Germinal center (tissue), 1 donor: ENCODE data around the gene ZNRF3.
A peak's percentile ranks its signal among the peaks of the same experiment; 100 is the strongest.
"Not testable (repeated sequence)": the region's sequence is repeated elsewhere in the genome, so short reads cannot be mapped to it uniquely, and the experiment has no call there.

Experiments
- DNase-seq: peaks from one replicate; pipeline ENCODE4 v3.0.0; 2012; ENCODE audit warnings: mixed read lengths, low spot score

The ZNRF3 gene

DNA sequence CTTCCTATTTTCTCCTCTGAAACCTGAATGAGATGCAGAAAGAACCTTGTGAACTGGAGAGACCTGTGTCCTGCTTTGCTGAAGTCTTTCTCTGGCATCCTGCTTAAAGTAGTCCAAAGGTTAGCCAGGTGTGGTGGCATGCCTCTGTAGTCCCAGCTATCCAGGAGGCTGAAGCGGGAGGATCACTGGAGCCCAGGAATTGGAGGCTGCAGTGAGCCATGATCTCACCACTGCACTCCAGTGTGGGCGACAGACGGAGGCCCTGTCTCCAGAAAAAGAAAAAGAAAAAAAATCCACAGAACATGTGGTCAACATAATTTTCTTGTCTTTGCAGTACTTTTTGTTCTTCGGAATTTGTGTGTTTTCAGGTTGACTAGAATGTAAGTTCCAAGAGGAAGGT, 187.1 kb downstream of the ZNRF3 start:
- no peak for DNase-seq

- peak; percentile 23 for DNase-seq
These were observed 188.1 kb downstream of the ZNRF3 start for GRCh38 chr22:29071261-29072045.

- DNase-seq = peak; percentile 94
These were observed 189.0 kb downstream of the ZNRF3 start for GRCh38 chr22:29072193-29072978.

GRCh38 chr22:29072979-29073617, 189.7 kb downstream of the ZNRF3 start, which contains the start of gene KREMEN1:
KREMEN1 (plus strand) TSS chr22:29073035; CDS start chr22:29073131, 96 bp downstream.
- no peak for DNase-seq

- no peak for DNase-seq
These were observed 190.4 kb downstream of the ZNRF3 start for GRCh38 chr22:29073618-29074275.

- no peak for DNase-seq
These were observed 191.0 kb downstream of the ZNRF3 start for GRCh38 chr22:29074276-29074772.

- no peak for DNase-seq
These were observed 194.9 kb downstream of the ZNRF3 start for GRCh38 chr22:29078036-29078868.

GRCh38 chr22:29078869-29079207, 195.5 kb downstream of the ZNRF3 start:
- DNase-seq = no peak

- no peak for DNase-seq
These were observed 196.0 kb downstream of the ZNRF3 start for GRCh38 chr22:29079218-29079901.

GRCh38 chr22:29080106-29080975, 197.0 kb downstream of the ZNRF3 start:
- no peak for DNase-seq

- DNase-seq = no peak
These were observed 198.3 kb downstream of the ZNRF3 start for GRCh38 chr22:29081517-29082236.

GRCh38 chr22:29082826-29083545, 199.6 kb downstream of the ZNRF3 start:
- DNase-seq = no peak

- not testable (repeated sequence) for DNase-seq
These were observed 200.2 kb downstream of the ZNRF3 start for GRCh38 chr22:29083576-29083932.

DNA sequence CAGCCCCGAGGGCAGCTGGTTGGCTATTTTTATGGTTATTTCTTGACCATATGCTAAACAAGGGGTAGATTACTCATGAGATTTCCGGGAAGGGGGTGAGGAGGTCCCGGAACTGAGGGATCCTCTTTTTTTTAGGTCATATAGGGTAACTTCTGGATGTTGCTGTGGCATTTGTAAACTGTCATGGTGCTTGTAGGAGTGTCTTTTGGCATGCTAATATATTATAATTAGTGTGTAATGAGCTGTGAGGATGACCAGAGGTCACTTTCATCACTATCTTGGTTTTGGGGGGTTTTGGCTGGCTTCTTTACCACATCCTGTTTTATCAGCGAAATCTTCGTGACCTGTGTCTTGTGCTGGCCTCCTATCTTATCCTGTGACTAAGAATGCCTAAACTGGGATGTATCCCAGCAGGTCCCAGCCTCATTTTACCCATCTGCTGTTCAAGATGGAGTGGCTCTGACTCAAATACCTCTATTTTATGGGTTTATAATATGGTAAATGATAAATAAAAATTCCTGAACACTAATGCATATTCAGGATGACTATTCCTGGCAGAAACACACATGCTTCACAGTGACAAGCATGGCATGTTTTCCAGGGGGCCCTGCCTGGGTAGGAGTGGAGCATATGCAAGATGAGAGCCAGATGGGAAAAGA, 200.7 kb downstream of the ZNRF3 start:
- no peak for DNase-seq

GRCh38 chr22:29087012-29087411, 203.6 kb downstream of the ZNRF3 start:
- no peak for DNase-seq

- no peak for DNase-seq
These were observed 205.4 kb downstream of the ZNRF3 start for GRCh38 chr22:29088809-29089208.

DNA sequence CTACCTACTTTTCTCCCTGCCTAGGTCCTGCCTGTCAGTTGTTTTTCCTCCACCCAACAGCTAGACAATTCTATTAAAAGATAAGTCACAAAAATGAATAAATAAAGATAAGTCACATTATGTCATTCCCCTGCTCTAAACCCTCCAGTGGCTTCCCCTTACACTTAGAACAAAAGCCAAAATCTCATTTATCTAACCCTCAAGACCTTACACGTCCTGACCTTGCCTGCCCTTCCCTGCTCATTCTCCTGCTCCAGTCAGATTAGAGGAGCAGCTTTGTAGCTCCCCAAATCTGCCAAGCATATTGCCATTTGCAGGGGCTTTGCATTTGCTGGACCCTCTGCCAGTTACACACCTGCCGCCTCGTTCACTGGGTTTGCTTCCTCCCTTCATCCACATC, 206.1 kb downstream of the ZNRF3 start:
- no peak for DNase-seq

DNA sequence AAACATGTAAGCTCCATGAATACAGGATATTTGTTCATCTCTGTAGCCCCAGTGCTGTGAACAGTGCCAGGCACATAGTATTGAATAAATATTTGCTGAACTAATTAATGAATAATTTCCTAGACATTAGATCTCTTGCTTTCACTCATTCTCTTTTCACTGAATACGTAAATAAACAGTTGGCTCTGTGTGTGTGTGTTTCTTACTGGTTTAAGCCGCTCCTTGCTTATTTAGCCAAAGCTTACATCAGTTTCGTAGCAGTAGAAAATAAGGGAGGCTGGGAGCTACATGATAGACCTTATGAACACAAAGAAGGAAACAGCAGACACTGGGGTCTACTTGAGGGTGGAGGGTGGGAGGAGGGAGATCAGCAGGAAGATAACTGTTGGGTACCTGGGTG, 206.7 kb downstream of the ZNRF3 start:
- DNase-seq = no peak
